Endothelial cell of umbilical vein (primary cell): Measurements from ENCODE around the gene LRRK1. TPM values are rescaled to one million over a fixed set of nuclear protein-coding genes. Genes with fewer than 3 reads are reported as not detected.

ENCODE experiments used
- BruUV-seq: library from RNA; stranded (reverse); fragments of 400-500 nt; replicated peaks from 2 replicates; lab custom pipeline; 2021; lab: Mats Ljungman, UMichigan
- CTCF ChIA-PET: fragments of 300-600, 350-600 bp; sonication (Branson Sonifier 250); formaldehyde crosslinking; loops from one replicate; lab custom pipeline; 2021; ENCODE audit warnings: antibody characterized with exemption, inconsistent platforms; lab: Charles Lee
- POLR2A ChIA-PET: fragments of 300-600, 350-600 bp; sonication (Branson Sonifier 250); formaldehyde crosslinking; loops from one replicate; lab custom pipeline; 2021; ENCODE audit warnings: antibody characterized with exemption, inconsistent platforms; lab: Charles Lee
- DNase-seq: peaks from one replicate; pipeline ENCODE4 v3.0.0-alpha.2; 2011; ENCODE audit warnings: low read depth, low spot score
- FAIRE-seq: peaks from 2 replicates; lab custom pipeline; 2011; peaks lifted over from hg19 to GRCh38; lab: Jason Lieb, UNC
- H2AFZ ChIP-seq: 2 replicates; pipeline ENCODE4 v1.6.0; 2012; ENCODE audit warnings: low read depth, low read length, control low read depth, inconsistent platforms
- H3K27ac ChIP-seq: 2 replicates; pipeline ENCODE4 v1.5.1; 2011; ENCODE audit warnings: low read depth, mild to moderate bottlenecking, control low read depth, low read length, moderate library complexity; ENCODE audit not compliant: insufficient read depth
- H3K27me3 ChIP-seq, 2 experiments: 2 replicates each; pipeline versions ENCODE4 v1.6.0 to v1.6.1; 2011; ENCODE audit warnings: low read length in 2 of 2, mixed read lengths in 1 of 2; ENCODE audit not compliant: control insufficient read depth in 2 of 2, insufficient read depth in 2 of 2
- H3K36me3 ChIP-seq, 2 experiments: 2 replicates in 1 of 2; 3 replicates in 1 of 2; pipeline ENCODE4 v1.5.1; 2011; ENCODE audit warnings: low read length in 2 of 2, mild to moderate bottlenecking in 1 of 2, moderate library complexity in 1 of 2; ENCODE audit not compliant: control insufficient read depth in 2 of 2, insufficient read depth in 2 of 2; ENCODE audit errors: extremely low read depth in 1 of 2
- H3K4me1 ChIP-seq: 3 replicates; pipeline ENCODE4 v1.5.1; 2011; ENCODE audit warnings: mild to moderate bottlenecking, low read length; ENCODE audit not compliant: control insufficient read depth, insufficient read depth; ENCODE audit errors: extremely low read depth
- H3K4me2 ChIP-seq: 2 replicates; pipeline ENCODE4 v1.6.1; 2011; ENCODE audit warnings: low read length, control low read depth, mixed read lengths; ENCODE audit not compliant: insufficient read depth
- H3K4me3 ChIP-seq, 3 experiments: fragments of 200-600 bp in 1 of 3; sonication (generic), shearing (Covaris generic) in 1 of 3; replicated peaks in 1 of 3; 2 replicates each; pipeline ENCODE4 v1.5.1; 2011 to 2016; ENCODE audit warnings: control low read depth in 3 of 3, low read length in 3 of 3, mild to moderate bottlenecking in 2 of 3, inconsistent platforms in 1 of 3, low read depth in 1 of 3, moderate library complexity in 1 of 3; ENCODE audit not compliant: insufficient read depth in 1 of 3
- H3K79me2 ChIP-seq: 2 replicates; pipeline ENCODE4 v1.6.0; 2012; ENCODE audit warnings: low read length, inconsistent platforms; ENCODE audit not compliant: control insufficient read depth, insufficient read depth
- H3K9ac ChIP-seq: replicated peaks from 2 replicates; pipeline ENCODE3; 2011; ENCODE audit warnings: low read length, control low read depth; ENCODE audit not compliant: insufficient read depth; ENCODE audit errors: extremely low read depth
- H3K9me1 ChIP-seq: replicated peaks from 3 replicates; pipeline ENCODE4 v1.6.0; 2011; ENCODE audit warnings: mild to moderate bottlenecking, low read length; ENCODE audit not compliant: control insufficient read depth, insufficient read depth; ENCODE audit errors: extremely low read depth
- H3K9me3 ChIP-seq: replicated peaks from 2 replicates; pipeline ENCODE4 v1.5.1; 2012; ENCODE audit warnings: low read length, inconsistent platforms; ENCODE audit not compliant: control insufficient read depth, insufficient read depth
- H4K20me1 ChIP-seq: replicated peaks from 2 replicates; pipeline ENCODE3; 2011; ENCODE audit warnings: mild to moderate bottlenecking, low read length; ENCODE audit not compliant: control insufficient read depth, insufficient read depth; ENCODE audit errors: extremely low read depth
- CTCF ChIP-seq, 2 donors: IDR thresholded peaks; 1 replicate in 1 of 2; 2 replicates in 1 of 2; pipeline ENCODE4 v1.5.1; 2011; ENCODE audit warnings: low read length in 2 of 2, mild to moderate bottlenecking in 2 of 2, moderate library complexity in 2 of 2, control low read depth in 1 of 2, inconsistent platforms in 1 of 2, low read depth in 1 of 2; ENCODE audit not compliant: insufficient read depth in 1 of 2; ENCODE audit errors: extremely low read depth in 1 of 2
- EZH2 ChIP-seq: IDR thresholded peaks from 2 replicates; pipeline ENCODE4 v1.6.1; 2012; ENCODE audit warnings: borderline replicate concordance, low read depth, mild to moderate bottlenecking, moderate library complexity, low read length, inconsistent platforms; ENCODE audit not compliant: severe bottlenecking
- FOS ChIP-seq: IDR thresholded peaks from 2 replicates; pipeline ENCODE4 v1.6.1; 2011; ENCODE audit warnings: mild to moderate bottlenecking, low read length, moderate library complexity, borderline replicate concordance; ENCODE audit not compliant: insufficient read depth
- GATA2 ChIP-seq: IDR thresholded peaks from 2 replicates; pipeline ENCODE4 v1.7.0; 2011; ENCODE audit warnings: low read depth, mild to moderate bottlenecking, moderate library complexity, mixed read lengths, low read length; ENCODE audit not compliant: insufficient read length, insufficient read depth
- JUN ChIP-seq: IDR thresholded peaks from 2 replicates; pipeline ENCODE4 v1.6.1; 2011; ENCODE audit warnings: borderline replicate concordance, low read depth; ENCODE audit not compliant: insufficient read length, insufficient read depth
- MAX ChIP-seq: IDR thresholded peaks from 2 replicates; pipeline ENCODE4 v1.6.1; 2011; ENCODE audit not compliant: insufficient read depth, insufficient read length
- MYC ChIP-seq: IDR thresholded peaks from one replicate; pipeline ENCODE4 v1.6.1; 2011; ENCODE audit warnings: mild to moderate bottlenecking, low read depth, low read length
- POLR2A ChIP-seq: IDR thresholded peaks from 2 replicates; pipeline ENCODE4 v1.6.1; 2012; ENCODE audit warnings: low read depth, mild to moderate bottlenecking, control low read depth, low read length
- POLR2AphosphoS5 ChIP-seq: IDR thresholded peaks from 2 replicates; pipeline ENCODE4 v1.6.1; 2012; ENCODE audit warnings: low read depth, mild to moderate bottlenecking, control low read depth, low read length, moderate library complexity; ENCODE audit not compliant: insufficient read depth
- dilution Hi-C: fragments of 300-500 bp; cut with MboI; formaldehyde crosslinking; loops from one replicate; pipeline ENCODE4 v1.15.0; 2019; ENCODE audit warnings: low sequenced_read_pairs; ENCODE audit not compliant: extremely low pct_ligation_motif_present
- intact Hi-C: fragments of 100-400 bp; cut with micrococcal nuclease; formaldehyde crosslinking; loops from one replicate; pipeline ENCODE4 v1.10.0; 2022
- polyA plus RNA-seq, 4 experiments: library from polyadenylated mRNA; depleted of rRNA in 3 of 4; stranded (reverse) in 3 of 4; unstranded in 1 of 4; fragments of >200 nt; gene quantifications; 2 replicates each; pipeline versions ENCODE4 v1.2.1 to v1.2.3, GENCODE V29; 2011 to 2012; ENCODE audit warnings: missing spikeins in 1 of 4
- total RNA-seq: library from RNA; stranded (reverse); gene quantifications from 2 replicates; pipeline ENCODE4 v1.2.3, GENCODE V29; 2021

The LRRK1 gene
- total and polyA plus RNA-seq, 2 donors (not counting 3 experiments of a cell fraction or from before 2014, with no cell fraction given) = 11.0 to 22.1 TPM

GRCh38 chr15:100913961-100914360, 5.2 kb upstream of the LRRK1 start:
- no peak overlapping the region for H3K4me2 ChIP-seq
- POLR2A ChIA-PET = no interaction called here
- H3K4me3 ChIP-seq = no peak overlapping the region
- H3K79me2 ChIP-seq = no peaks in the 10 kb centered on the region
- no peak overlapping the region for H3K9ac ChIP-seq
- H3K9me1 ChIP-seq = no peaks in the 10 kb centered on the region
- TF ChIP-seq FOS = no peak
- CTCF ChIA-PET = interaction anchor here (0.8 to 9.2 kb wide), 2 partner anchors 89 to 95 kb away, joined by 3 to 371 read pairs; no protein-coding TSS in a partner anchor
- H3K4me1 ChIP-seq = peaks cover 9% of the 10 kb centered on the region
- dilution Hi-C loops = no loop called here
- H3K27me3 ChIP-seq = no peaks in the 10 kb centered on the region
- intact Hi-C loops = no loop called here
- no peaks in the 10 kb centered on the region for H3K36me3 ChIP-seq
- H3K27ac ChIP-seq = no peak overlapping the region
- no TSS peak for BruUV-seq
- H3K9me3 ChIP-seq = no peaks in the 10 kb centered on the region
- H2AFZ ChIP-seq = no peak overlapping the region
- no peaks in the 10 kb centered on the region for H4K20me1 ChIP-seq
- no peak for DNase-seq
- no peak for FAIRE-seq

DNA sequence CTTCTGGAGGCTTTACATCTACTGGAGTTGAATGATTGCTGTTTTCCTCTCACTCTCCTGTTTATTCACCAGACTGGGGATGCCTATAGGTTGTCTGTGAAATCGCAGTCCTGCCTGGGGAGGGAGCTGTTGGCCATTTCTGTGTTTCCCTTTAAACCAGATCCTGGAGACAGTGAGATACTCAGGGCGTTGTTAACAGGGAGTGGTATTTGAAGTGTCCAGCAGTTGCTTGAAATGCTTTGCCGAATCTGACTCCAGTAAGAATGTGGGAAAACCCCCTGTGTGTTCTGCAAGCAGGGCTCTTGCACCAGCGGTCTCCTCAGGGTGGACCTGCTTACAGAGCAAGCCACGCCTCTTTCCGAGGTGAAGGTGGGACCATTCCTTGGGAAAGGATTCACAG, 4.3 kb upstream of the LRRK1 start:
- ChIA-PET POLR2A (no interaction called here), CTCF (interaction anchor here (4.9 to 9.2 kb wide), 2 partner anchors 12 to 94 kb away, joined by 53 to 371 read pairs; no protein-coding TSS in a partner anchor)
- Histone ChIP-seq H3K9ac (no peak overlapping the region), H3K4me1 (peaks cover 9% of the 10 kb centered on the region), H3K9me3 (no peaks in the 10 kb centered on the region), H3K27ac (no peak overlapping the region), H2AFZ (no peak overlapping the region), H3K9me1 (no peaks in the 10 kb centered on the region), H3K4me2 (no peak overlapping the region), H3K36me3 (no peaks in the 10 kb centered on the region), H3K27me3 (no peaks in the 10 kb centered on the region), H4K20me1 (no peaks in the 10 kb centered on the region), H3K4me3 (no peak overlapping the region), H3K79me2 (peaks cover 2% of the 10 kb centered on the region)
- dilution Hi-C loops = no loop called here
- TF ChIP-seq GATA2 (no peak), FOS (no peak), POLR2AphosphoS5 (no peak), CTCF (IDR thresholded peaks at IDR 0.05; ENCODE audit: extremely low read depth in 1 of 2, insufficient read depth in 1 of 2, low read depth in 1 of 2, low read length in 2 of 2) (no peak), POLR2A (no peak), MAX (no peak), EZH2 (no peak), JUN (no peak), MYC (no peak)
- intact Hi-C loops = no loop called here
- BruUV-seq = no TSS peak
- no peak for DNase-seq
- no peak for FAIRE-seq
